ENCODE data around the gene PCDHGA10.

DNA sequence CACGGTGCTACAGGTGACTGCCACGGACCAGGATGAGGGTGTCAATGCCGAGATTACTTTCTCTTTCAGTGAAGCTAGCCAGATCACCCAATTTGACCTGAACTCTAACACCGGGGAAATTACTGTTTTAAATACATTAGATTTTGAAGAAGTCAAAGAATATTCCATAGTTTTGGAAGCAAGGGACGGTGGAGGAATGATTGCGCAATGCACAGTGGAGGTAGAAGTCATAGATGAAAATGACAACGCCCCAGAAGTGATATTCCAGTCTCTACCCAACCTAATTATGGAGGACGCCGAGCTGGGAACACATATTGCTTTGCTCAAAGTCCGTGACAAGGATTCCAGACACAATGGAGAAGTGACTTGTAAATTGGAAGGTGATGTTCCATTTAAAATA lies 24.1 kb upstream of the PCDHGA10 start:
- TF ChIP-seq, protein P1, sequence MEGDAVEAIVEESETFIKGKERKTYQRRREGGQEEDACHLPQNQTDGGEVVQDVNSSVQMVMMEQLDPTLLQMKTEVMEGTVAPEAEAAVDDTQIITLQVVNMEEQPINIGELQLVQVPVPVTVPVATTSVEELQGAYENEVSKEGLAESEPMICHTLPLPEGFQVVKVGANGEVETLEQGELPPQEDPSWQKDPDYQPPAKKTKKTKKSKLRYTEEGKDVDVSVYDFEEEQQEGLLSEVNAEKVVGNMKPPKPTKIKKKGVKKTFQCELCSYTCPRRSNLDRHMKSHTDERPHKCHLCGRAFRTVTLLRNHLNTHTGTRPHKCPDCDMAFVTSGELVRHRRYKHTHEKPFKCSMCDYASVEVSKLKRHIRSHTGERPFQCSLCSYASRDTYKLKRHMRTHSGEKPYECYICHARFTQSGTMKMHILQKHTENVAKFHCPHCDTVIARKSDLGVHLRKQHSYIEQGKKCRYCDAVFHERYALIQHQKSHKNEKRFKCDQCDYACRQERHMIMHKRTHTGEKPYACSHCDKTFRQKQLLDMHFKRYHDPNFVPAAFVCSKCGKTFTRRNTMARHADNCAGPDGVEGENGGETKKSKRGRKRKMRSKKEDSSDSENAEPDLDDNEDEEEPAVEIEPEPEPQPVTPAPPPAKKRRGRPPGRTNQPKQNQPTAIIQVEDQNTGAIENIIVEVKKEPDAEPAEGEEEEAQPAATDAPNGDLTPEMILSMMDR (IDR thresholded peaks at IDR 0.05): no peak
- no peak for TF ChIP-seq ZFX (IDR thresholded peaks at IDR 0.05; ENCODE audit: borderline replicate concordance)

Measured in 22Rv1 (cell line).